ENCODE measurements around the gene PRDM16.

The PRDM16 gene

GRCh38 chr1:3270403-3271245 lies 201.6 kb downstream of the PRDM16 start:
- Histone ChIP-seq H3K9me2 (replicated peaks; ENCODE audit: insufficient read depth, low read length) (no peaks in the 10 kb centered on the region), H4K20me1 (ENCODE audit: insufficient read depth, low read length) (no peaks in the 10 kb centered on the region), H3K9me3 (replicated peaks; ENCODE audit: insufficient read depth, low read length) (no peaks in the 10 kb centered on the region), H3K27me3 (replicated peaks; ENCODE audit: insufficient read depth, low read length) (peaks cover 98% of the 10 kb centered on the region), H3K36me3 (replicated peaks; ENCODE audit: insufficient read depth, low read length) (no peaks in the 10 kb centered on the region), H3K4me1 (ENCODE audit: low read length) (no peaks in the 10 kb centered on the region), H2AFZ (ENCODE audit: low read length) (no peak overlapping the region), H3K79me2 (ENCODE audit: low read length) (no peaks in the 10 kb centered on the region), H3K9ac (ENCODE audit: low read length) (no peak overlapping the region), H3F3A (ENCODE audit: insufficient read depth, low read length) (no peaks in the 10 kb centered on the region), H3K27ac (ENCODE audit: low read length) (no peak overlapping the region), H3K4me3 (ENCODE audit: low read length) (no peak overlapping the region), H3K4me2 (ENCODE audit: low read depth, low read length) (no peak overlapping the region)
- no peak for DNase-seq
- TF ChIP-seq EZH2phosphoT487 (IDR thresholded peaks at IDR 0.05; ENCODE audit: low read length) (no peak), CTCF (IDR thresholded peaks at IDR 0.05; ENCODE audit: low read length) (no peak), EZH2 (optimal IDR thresholded peaks at IDR 0.05; ENCODE audit: low read depth, low read length) (no peak)

- no peaks in the 10 kb centered on the region for H3K4me1 ChIP-seq (ENCODE audit: low read length)
- H3K27ac ChIP-seq (ENCODE audit: low read length): no peak overlapping the region
- no peaks in the 10 kb centered on the region for H3K36me3 ChIP-seq (replicated peaks; ENCODE audit: insufficient read depth, low read length)
- no peaks in the 10 kb centered on the region for H3K9me3 ChIP-seq (replicated peaks; ENCODE audit: insufficient read depth, low read length)
- no peak overlapping the region for H3K4me2 ChIP-seq (ENCODE audit: low read depth, low read length)
- no peaks in the 10 kb centered on the region for H4K20me1 ChIP-seq (ENCODE audit: insufficient read depth, low read length)
- no peak overlapping the region for H2AFZ ChIP-seq (ENCODE audit: low read length)
- no peak for TF ChIP-seq EZH2phosphoT487 (IDR thresholded peaks at IDR 0.05; ENCODE audit: low read length)
- TF ChIP-seq CTCF (IDR thresholded peaks at IDR 0.05; ENCODE audit: low read length): no peak
- TF ChIP-seq EZH2 (optimal IDR thresholded peaks at IDR 0.05; ENCODE audit: low read depth, low read length): no peak
- no peaks in the 10 kb centered on the region for H3K9me2 ChIP-seq (replicated peaks; ENCODE audit: insufficient read depth, low read length)
- DNase-seq: no peak
- H3K4me3 ChIP-seq (ENCODE audit: low read length): no peak overlapping the region
- no peak overlapping the region for H3K9ac ChIP-seq (ENCODE audit: low read length)
- no peaks in the 10 kb centered on the region for H3F3A ChIP-seq (ENCODE audit: insufficient read depth, low read length)
- no peaks in the 10 kb centered on the region for H3K79me2 ChIP-seq (ENCODE audit: low read length)
- H3K27me3 ChIP-seq (replicated peaks; ENCODE audit: insufficient read depth, low read length): peaks cover 97% of the 10 kb centered on the region
Measured at GRCh38 chr1:3271866-3272265, 202.9 kb downstream of the PRDM16 start.

DNA sequence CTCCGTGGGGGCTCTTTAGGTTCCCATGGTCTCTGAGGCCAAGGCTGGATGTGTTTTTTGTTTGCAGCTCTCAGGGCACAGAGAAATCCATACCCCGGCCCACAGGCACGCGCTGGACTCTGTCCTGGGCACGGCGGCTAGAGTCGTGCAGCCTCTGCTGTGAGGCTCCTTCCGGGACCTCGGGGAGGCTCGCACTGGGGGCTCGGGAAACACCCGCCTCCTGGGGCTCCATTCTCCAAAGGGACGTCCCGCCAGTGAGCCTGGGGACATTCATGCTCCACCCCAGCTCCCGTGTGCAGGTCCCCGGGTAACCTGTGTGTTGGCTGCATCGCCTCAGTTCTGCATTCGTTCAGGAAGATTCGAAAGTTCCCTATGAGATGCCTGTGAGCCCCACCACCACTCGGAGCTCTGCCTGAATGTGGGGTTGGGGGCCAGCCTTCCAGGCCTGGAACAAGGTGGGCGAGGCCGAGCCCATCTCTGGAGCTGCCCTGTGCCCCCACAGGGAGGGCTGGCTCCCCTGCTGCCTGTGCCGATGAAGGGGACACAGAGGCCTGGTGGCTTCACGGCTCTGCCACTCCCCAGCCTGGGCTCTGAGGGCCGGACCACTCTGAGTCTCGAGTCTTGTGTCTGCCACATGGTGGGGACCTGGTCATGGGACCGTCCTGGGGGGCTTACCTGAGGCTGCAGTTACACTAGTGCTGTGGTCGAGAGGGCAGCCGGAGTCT lies 203.5 kb downstream of the PRDM16 start:
- no peak overlapping the region for H3K4me3 ChIP-seq (ENCODE audit: low read length)
- TF ChIP-seq CTCF (IDR thresholded peaks at IDR 0.05; ENCODE audit: low read length) (no peak), EZH2 (optimal IDR thresholded peaks at IDR 0.05; ENCODE audit: low read depth, low read length) (no peak), EZH2phosphoT487 (IDR thresholded peaks at IDR 0.05; ENCODE audit: low read length) (no peak)

More for the DNA sequence above, 203.5 kb downstream of the PRDM16 start:
- no peaks in the 10 kb centered on the region for H3K9me3 ChIP-seq (replicated peaks; ENCODE audit: insufficient read depth, low read length)
- H4K20me1 ChIP-seq (ENCODE audit: insufficient read depth, low read length): no peaks in the 10 kb centered on the region
- no peak for DNase-seq
- no peak overlapping the region for H2AFZ ChIP-seq (ENCODE audit: low read length)
- no peaks in the 10 kb centered on the region for H3K36me3 ChIP-seq (replicated peaks; ENCODE audit: insufficient read depth, low read length)
- H3K27me3 ChIP-seq (replicated peaks; ENCODE audit: insufficient read depth, low read length): peaks cover 97% of the 10 kb centered on the region
- no peaks in the 10 kb centered on the region for H3K9me2 ChIP-seq (replicated peaks; ENCODE audit: insufficient read depth, low read length)
- no peak overlapping the region for H3K27ac ChIP-seq (ENCODE audit: low read length)
- H3K4me1 ChIP-seq (ENCODE audit: low read length): no peaks in the 10 kb centered on the region
- H3K79me2 ChIP-seq (ENCODE audit: low read length): no peaks in the 10 kb centered on the region
- H3K9ac ChIP-seq (ENCODE audit: low read length): no peak overlapping the region
- H3F3A ChIP-seq (ENCODE audit: insufficient read depth, low read length): no peaks in the 10 kb centered on the region
- no peak overlapping the region for H3K4me2 ChIP-seq (ENCODE audit: low read depth, low read length)
